ENCODE measurements around the gene UBE2L3. TPM values are rescaled to one million over a fixed set of nuclear protein-coding genes. Genes with fewer than 3 reads are reported as not detected.

The UBE2L3 gene
- total RNA-seq = 68.7 and 82.6 TPM in 2 replicates

GRCh38 chr22:21567456-21568346 is at the start of gene UBE2L3:
Gene UBE2L3, plus strand, starts transcription at chr22:21567714. Its CDS starts 31 bp downstream, at chr22:21567745.

GRCh38 chr22:21551361-21551760 is 16.2 kb upstream of the UBE2L3 start, which contains the start of gene RIMBP3C:
Gene RIMBP3C, minus strand, starts transcription at chr22:21551461. Its CDS starts 485 bp downstream, at chr22:21550976.

GRCh38 chr22:21629255-21630149 is 62.0 kb downstream of the UBE2L3 start, which contains the start of gene YDJC:
Gene YDJC, minus strand, starts transcription at chr22:21630022. Its CDS starts 8 bp downstream, at chr22:21630014.

GRCh38 chr22:21632237-21632895 is 64.9 kb downstream of the UBE2L3 start, which contains the start of gene CCDC116:
Gene CCDC116, plus strand, starts transcription at chr22:21632760. Its CDS starts 422 bp downstream, at chr22:21633182.

GRCh38 chr22:21641789-21642583 is 74.5 kb downstream of the UBE2L3 start, which contains the start of gene SDF2L1:
Gene SDF2L1, plus strand, starts transcription at chr22:21642302. Its CDS starts 35 bp downstream, at chr22:21642337.

Other genes with a start within 250 kb of the UBE2L3 start
- gene RIMBP3B, start 184.0 kb upstream of the UBE2L3 start, total RNA-seq = 0.14 TPM in 2 replicates
- gene HIC2, start 150.3 kb upstream of the UBE2L3 start, total RNA-seq = 3.3 and 4.4 TPM in 2 replicates
- gene TMEM191C, start 100.3 kb upstream of the UBE2L3 start, total RNA-seq = 1.5 and 3.8 TPM in 2 replicates
- gene RIMBP3C, start 16.3 kb upstream of the UBE2L3 start, total RNA-seq = 0.14 TPM in 1 of 2 replicates, not detected in the other
- gene YDJC, start 62.3 kb downstream of the UBE2L3 start, total RNA-seq = 107 and 121 TPM in 2 replicates
- not detected in 2 replicates for gene CCDC116, start 65.0 kb downstream of the UBE2L3 start, total RNA-seq
- 77.9 and 95.8 TPM in 2 replicates for gene SDF2L1, start 74.6 kb downstream of the UBE2L3 start, total RNA-seq
- gene PPIL2, start 98.3 kb downstream of the UBE2L3 start, total RNA-seq = 20.8 and 30.8 TPM in 2 replicates
- gene YPEL1, start 168.1 kb downstream of the UBE2L3 start, total RNA-seq = 0.07 TPM in 1 of 2 replicates, not detected in the other